ENCODE data around the gene IL1RAPL1.
"Not testable (repeated sequence)": the region's sequence is repeated elsewhere in the genome, so short reads cannot be mapped to it uniquely, and the experiment has no call there.

The IL1RAPL1 gene

DNA sequence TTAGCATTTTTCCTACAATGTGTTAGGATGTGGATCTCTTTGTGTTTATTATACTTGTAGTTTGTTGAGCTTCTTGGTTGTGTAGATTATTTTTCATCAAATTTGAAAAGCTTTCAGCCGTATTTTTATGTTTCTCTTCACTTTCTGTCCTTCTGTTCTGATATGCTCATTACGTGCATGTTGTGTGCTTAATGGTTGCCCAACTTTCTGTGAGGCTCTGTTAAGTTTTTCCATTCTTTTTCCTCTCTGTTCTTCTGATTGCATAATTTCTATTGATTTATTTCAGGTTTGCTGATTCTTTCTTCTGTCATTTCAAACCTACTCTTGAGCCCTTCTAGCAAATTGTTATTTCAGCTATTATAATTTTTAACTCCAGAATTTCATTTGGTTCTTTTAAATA is 478.2 kb downstream of the IL1RAPL1 start:
- H3K27me3 ChIP-seq (ENCODE audit: control insufficient read depth in 1 of 2, insufficient read depth in 2 of 2, low read length in 2 of 2): no peaks in the 10 kb centered on the region
- no peak overlapping the region for H3K9ac ChIP-seq (ENCODE audit: low read depth in 1 of 2, low read length in 2 of 2)
- H3K36me3 ChIP-seq (ENCODE audit: control insufficient read depth in 1 of 2, insufficient read depth in 2 of 2, low read length in 2 of 2): no peaks in the 10 kb centered on the region
- H3K9me3 ChIP-seq (ENCODE audit: control insufficient read depth in 1 of 2, low read length in 2 of 2): no peaks in the 10 kb centered on the region
- no peak overlapping the region for H3K4me3 ChIP-seq (ENCODE audit: low read depth in 1 of 2, low read length in 2 of 2)
- no peak overlapping the region for H3K27ac ChIP-seq (ENCODE audit: low read depth, low read length)
- no peaks in the 10 kb centered on the region for H3K4me1 ChIP-seq (ENCODE audit: control insufficient read depth in 1 of 2, insufficient read depth in 2 of 2, low read length in 2 of 2)

DNA sequence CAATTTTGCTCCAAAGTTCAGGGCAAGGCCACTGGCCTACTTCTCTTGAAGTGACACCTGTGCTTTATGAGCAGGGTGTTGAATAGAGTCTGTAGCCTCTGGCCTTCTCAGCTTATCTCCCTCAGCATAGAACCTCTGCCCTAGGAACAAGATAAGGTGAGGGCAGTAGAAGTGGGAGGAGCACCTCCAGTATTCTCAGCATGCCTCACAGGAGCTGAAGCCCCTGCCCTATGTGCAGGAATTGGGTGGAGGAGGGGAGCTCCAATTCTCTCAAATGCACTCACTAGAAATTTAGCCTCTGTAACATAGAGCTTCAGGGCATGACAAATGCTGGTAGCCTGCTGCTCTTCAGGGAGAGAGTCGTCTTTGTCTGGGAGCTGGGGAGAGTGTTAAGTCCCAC is 479.3 kb downstream of the IL1RAPL1 start:
- Histone ChIP-seq H3K27me3 (ENCODE audit: control insufficient read depth in 1 of 2, insufficient read depth in 2 of 2, low read length in 2 of 2) (no peaks in the 10 kb centered on the region), H3K27ac (ENCODE audit: low read depth, low read length) (no peak overlapping the region), H3K4me1 (ENCODE audit: control insufficient read depth in 1 of 2, insufficient read depth in 2 of 2, low read length in 2 of 2) (no peaks in the 10 kb centered on the region), H3K9me3 (ENCODE audit: control insufficient read depth in 1 of 2, low read length in 2 of 2) (no peaks in the 10 kb centered on the region), H3K36me3 (ENCODE audit: control insufficient read depth in 1 of 2, insufficient read depth in 2 of 2, low read length in 2 of 2) (no peaks in the 10 kb centered on the region), H3K4me3 (ENCODE audit: low read depth in 1 of 2, low read length in 2 of 2) (no peak overlapping the region), H3K9ac (ENCODE audit: low read depth in 1 of 2, low read length in 2 of 2) (no peak overlapping the region)

DNA sequence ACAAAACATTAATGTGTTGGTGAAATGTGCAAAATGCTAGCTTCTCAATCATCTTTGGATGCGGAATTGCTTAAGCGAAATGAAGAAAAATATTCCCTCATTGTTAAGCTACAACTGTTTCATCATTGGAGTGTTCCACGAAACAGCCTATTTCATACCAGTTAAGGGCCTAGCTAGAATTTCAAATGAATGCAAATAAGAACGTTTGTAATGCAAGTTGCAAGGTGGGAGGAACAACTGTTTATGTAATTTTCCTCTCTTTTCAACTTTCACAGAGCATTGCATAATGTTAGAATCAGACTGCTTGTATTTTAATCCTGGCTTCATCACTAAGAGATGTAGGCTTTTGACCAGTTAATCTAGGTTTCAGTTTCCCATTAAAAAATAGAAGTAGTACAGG is 480.1 kb downstream of the IL1RAPL1 start:
- Histone ChIP-seq H3K4me1 (ENCODE audit: control insufficient read depth in 1 of 2, insufficient read depth in 2 of 2, low read length in 2 of 2) (no peaks in the 10 kb centered on the region), H3K27ac (ENCODE audit: low read depth, low read length) (no peak overlapping the region), H3K36me3 (ENCODE audit: control insufficient read depth in 1 of 2, insufficient read depth in 2 of 2, low read length in 2 of 2) (no peaks in the 10 kb centered on the region), H3K9ac (ENCODE audit: low read depth in 1 of 2, low read length in 2 of 2) (no peak overlapping the region), H3K4me3 (ENCODE audit: low read depth in 1 of 2, low read length in 2 of 2) (no peak overlapping the region), H3K27me3 (ENCODE audit: control insufficient read depth in 1 of 2, insufficient read depth in 2 of 2, low read length in 2 of 2) (no peaks in the 10 kb centered on the region), H3K9me3 (ENCODE audit: control insufficient read depth in 1 of 2, low read length in 2 of 2) (no peaks in the 10 kb centered on the region)

DNA sequence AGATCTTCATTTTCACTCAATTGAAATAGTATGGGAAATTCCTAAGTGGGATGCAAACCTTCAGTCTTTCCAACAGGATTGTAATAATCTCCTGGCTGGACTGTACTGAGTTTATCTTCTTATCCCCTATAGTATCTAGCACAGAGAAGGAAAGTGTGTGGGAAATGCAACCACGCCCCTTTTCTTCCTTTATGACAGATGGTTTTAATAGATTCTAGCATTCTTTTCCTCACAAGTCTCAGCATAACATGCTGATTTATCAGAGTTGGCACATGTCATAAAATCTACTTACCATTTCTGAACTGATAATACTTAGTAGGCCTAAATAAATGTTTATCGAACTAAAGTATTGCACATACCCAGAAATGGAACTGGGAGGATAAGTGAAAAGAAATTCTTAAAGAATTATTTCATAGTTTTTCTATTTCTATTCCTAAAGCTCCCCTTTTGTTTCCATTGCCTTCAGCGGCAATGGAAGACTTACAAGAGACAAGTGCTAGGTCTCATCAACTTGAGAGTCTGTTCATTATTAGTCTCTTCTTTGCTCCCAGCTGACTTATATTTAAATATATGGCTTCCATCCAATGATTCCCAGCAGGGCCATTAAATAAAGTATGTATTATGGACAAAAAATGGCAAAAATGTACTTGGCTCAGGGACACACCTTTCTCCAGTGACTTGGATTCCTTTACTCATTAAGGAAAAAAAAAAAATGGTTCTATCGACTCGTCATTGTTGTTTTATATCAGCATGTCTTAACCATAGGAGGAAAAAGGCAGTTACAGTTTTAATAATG is 484.5 kb downstream of the IL1RAPL1 start:
- no peaks in the 10 kb centered on the region for H3K36me3 ChIP-seq (ENCODE audit: control insufficient read depth in 1 of 2, insufficient read depth in 2 of 2, low read length in 2 of 2)
- H3K9ac ChIP-seq (ENCODE audit: low read depth in 1 of 2, low read length in 2 of 2): no peak overlapping the region
- H3K4me3 ChIP-seq (ENCODE audit: low read depth in 1 of 2, low read length in 2 of 2): no peak overlapping the region
- H3K4me1 ChIP-seq (ENCODE audit: control insufficient read depth in 1 of 2, insufficient read depth in 2 of 2, low read length in 2 of 2): no peaks in the 10 kb centered on the region
- no peaks in the 10 kb centered on the region for H3K9me3 ChIP-seq (ENCODE audit: control insufficient read depth in 1 of 2, low read length in 2 of 2)
- no peaks in the 10 kb centered on the region for H3K27me3 ChIP-seq (ENCODE audit: control insufficient read depth in 1 of 2, insufficient read depth in 2 of 2, low read length in 2 of 2)
- H3K27ac ChIP-seq (ENCODE audit: low read depth, low read length): no peak overlapping the region

DNA sequence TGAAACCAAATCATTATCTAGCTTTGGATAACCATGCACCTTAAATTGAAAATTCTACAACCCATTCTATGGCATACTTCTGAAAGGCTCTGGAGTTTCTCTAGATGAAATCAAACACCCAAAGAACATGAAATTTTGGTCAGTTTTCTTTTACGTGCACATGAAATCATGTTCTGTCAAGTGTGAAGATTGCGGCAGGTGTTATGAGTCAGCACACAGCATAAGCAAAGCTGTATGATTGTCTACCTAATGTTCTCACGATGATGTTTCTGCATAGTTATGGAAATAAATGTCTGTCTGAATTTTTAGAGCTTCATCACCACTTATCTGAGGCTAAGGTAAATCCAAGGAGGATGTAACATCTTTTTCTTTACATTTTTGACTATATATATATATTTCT is 495.3 kb downstream of the IL1RAPL1 start:
- H3K9ac ChIP-seq (ENCODE audit: low read depth in 1 of 2, low read length in 2 of 2): no peak overlapping the region
- no peak overlapping the region for H3K27ac ChIP-seq (ENCODE audit: low read depth, low read length)

DNA sequence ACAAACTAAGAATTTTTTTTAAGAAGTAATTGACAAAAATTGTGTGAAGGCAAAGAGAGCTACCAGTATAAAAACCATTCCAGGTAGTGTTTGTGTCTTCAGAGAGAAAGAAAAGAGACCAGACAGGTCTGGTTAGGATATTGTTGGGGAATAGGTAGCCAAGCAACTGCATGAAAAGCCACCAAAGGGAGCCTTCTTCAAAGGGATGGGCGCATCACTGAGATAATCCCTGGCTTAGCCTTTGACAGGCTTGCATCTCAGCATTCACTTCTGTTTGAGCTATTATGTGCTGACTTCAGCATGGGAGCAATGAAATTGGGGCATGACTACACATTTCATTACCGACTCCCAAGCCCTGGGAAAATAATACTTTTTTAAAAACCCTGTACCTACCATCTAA is 496.6 kb downstream of the IL1RAPL1 start:
- H3K27me3 ChIP-seq (ENCODE audit: control insufficient read depth in 1 of 2, insufficient read depth in 2 of 2, low read length in 2 of 2): no peaks in the 10 kb centered on the region
- no peaks in the 10 kb centered on the region for H3K36me3 ChIP-seq (ENCODE audit: control insufficient read depth in 1 of 2, insufficient read depth in 2 of 2, low read length in 2 of 2)
- no peaks in the 10 kb centered on the region for H3K9me3 ChIP-seq (ENCODE audit: control insufficient read depth in 1 of 2, low read length in 2 of 2)
- no peaks in the 10 kb centered on the region for H3K4me1 ChIP-seq (ENCODE audit: control insufficient read depth in 1 of 2, insufficient read depth in 2 of 2, low read length in 2 of 2)
- no peak overlapping the region for H3K27ac ChIP-seq (ENCODE audit: low read depth, low read length)
- H3K9ac ChIP-seq (ENCODE audit: low read depth in 1 of 2, low read length in 2 of 2): no peak overlapping the region
- H3K4me3 ChIP-seq (ENCODE audit: low read depth in 1 of 2, low read length in 2 of 2): no peak overlapping the region

More for the DNA sequence above, 495.3 kb downstream of the IL1RAPL1 start:
- Histone ChIP-seq H3K9me3 (ENCODE audit: control insufficient read depth in 1 of 2, low read length in 2 of 2) (no peaks in the 10 kb centered on the region), H3K4me3 (ENCODE audit: low read depth in 1 of 2, low read length in 2 of 2) (no peak overlapping the region), H3K27me3 (ENCODE audit: control insufficient read depth in 1 of 2, insufficient read depth in 2 of 2, low read length in 2 of 2) (no peaks in the 10 kb centered on the region), H3K4me1 (ENCODE audit: control insufficient read depth in 1 of 2, insufficient read depth in 2 of 2, low read length in 2 of 2) (no peaks in the 10 kb centered on the region), H3K36me3 (ENCODE audit: control insufficient read depth in 1 of 2, insufficient read depth in 2 of 2, low read length in 2 of 2) (no peaks in the 10 kb centered on the region)

DNA sequence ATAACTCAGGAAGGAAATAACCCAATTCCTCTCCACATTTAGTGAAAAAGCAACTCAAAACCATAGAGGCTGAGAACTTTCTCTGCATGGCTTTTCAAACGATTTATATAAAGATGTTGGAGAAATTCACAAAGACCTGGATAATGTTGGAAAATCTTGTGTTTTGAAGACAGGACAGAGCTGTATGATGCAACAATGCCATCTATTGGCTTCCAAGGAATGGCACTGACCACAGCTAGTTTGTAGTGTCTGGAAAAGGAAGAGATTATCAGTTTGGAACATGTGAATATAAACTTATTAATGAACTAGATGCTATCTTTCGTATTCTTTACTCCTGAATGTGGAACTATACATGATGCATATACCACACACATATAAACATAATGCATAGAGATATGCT is 503.6 kb downstream of the IL1RAPL1 start:
- Histone ChIP-seq H3K4me1 (ENCODE audit: control insufficient read depth in 1 of 2, insufficient read depth in 2 of 2, low read length in 2 of 2) (no peaks in the 10 kb centered on the region), H3K27ac (ENCODE audit: low read depth, low read length) (no peak overlapping the region), H3K36me3 (ENCODE audit: control insufficient read depth in 1 of 2, insufficient read depth in 2 of 2, low read length in 2 of 2) (no peaks in the 10 kb centered on the region), H3K9ac (ENCODE audit: low read depth in 1 of 2, low read length in 2 of 2) (no peak overlapping the region), H3K9me3 (ENCODE audit: control insufficient read depth in 1 of 2, low read length in 2 of 2) (no peaks in the 10 kb centered on the region), H3K27me3 (ENCODE audit: control insufficient read depth in 1 of 2, insufficient read depth in 2 of 2, low read length in 2 of 2) (no peaks in the 10 kb centered on the region), H3K4me3 (ENCODE audit: low read depth in 1 of 2, low read length in 2 of 2) (no peak overlapping the region)

DNA sequence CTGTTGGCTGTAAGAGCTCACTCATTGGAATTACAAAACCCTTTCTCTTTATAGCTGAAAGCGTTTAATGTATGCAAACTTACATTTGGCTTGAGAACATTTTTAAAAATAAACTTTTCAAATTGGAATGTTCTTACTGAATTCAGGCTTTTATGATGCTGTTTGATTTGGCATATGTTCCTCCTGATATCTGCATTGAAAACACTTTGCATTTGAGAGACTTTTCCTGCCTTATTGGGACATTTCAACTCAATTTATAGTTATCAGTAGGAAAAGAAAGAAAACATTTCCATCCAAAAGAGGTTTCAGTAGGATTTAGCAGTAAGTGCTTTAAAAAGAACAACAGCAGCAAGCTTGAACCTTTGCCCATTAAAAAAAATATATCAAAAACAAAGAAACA is 520.0 kb downstream of the IL1RAPL1 start:
- H3K4me3 ChIP-seq (ENCODE audit: low read depth in 1 of 2, low read length in 2 of 2): no peak overlapping the region
- H3K27ac ChIP-seq (ENCODE audit: low read depth, low read length): no peak overlapping the region
- H3K27me3 ChIP-seq (ENCODE audit: control insufficient read depth in 1 of 2, insufficient read depth in 2 of 2, low read length in 2 of 2): no peaks in the 10 kb centered on the region
- H3K9me3 ChIP-seq (ENCODE audit: control insufficient read depth in 1 of 2, low read length in 2 of 2): no peaks in the 10 kb centered on the region
- no peaks in the 10 kb centered on the region for H3K36me3 ChIP-seq (ENCODE audit: control insufficient read depth in 1 of 2, insufficient read depth in 2 of 2, low read length in 2 of 2)
- H3K4me1 ChIP-seq (ENCODE audit: control insufficient read depth in 1 of 2, insufficient read depth in 2 of 2, low read length in 2 of 2): no peaks in the 10 kb centered on the region
- H3K9ac ChIP-seq (ENCODE audit: low read depth in 1 of 2, low read length in 2 of 2): no peak overlapping the region

DNA sequence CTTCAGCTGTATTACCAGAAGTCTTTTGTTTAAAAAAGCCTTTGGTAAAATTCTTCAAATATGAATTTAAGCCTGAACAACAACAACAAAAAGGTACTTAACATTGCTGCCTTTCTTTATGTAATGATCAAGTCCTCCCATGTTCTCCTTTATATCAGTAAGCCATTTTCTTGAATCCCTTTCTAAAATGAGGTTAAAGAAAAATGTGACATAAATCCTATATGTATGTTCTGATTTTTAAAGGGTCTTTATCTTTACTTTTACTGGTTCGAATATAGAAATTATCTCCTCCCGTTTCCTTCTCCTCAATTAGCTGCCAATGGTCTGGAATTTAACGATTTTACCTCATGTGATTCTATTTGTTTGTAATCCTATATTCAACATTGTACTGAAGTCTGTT is 522.8 kb downstream of the IL1RAPL1 start:
- Histone ChIP-seq H3K27ac (ENCODE audit: low read depth, low read length) (no peak overlapping the region), H3K36me3 (ENCODE audit: control insufficient read depth in 1 of 2, insufficient read depth in 2 of 2, low read length in 2 of 2) (no peaks in the 10 kb centered on the region), H3K9ac (ENCODE audit: low read depth in 1 of 2, low read length in 2 of 2) (no peak overlapping the region), H3K9me3 (ENCODE audit: control insufficient read depth in 1 of 2, low read length in 2 of 2) (no peaks in the 10 kb centered on the region), H3K27me3 (ENCODE audit: control insufficient read depth in 1 of 2, insufficient read depth in 2 of 2, low read length in 2 of 2) (no peaks in the 10 kb centered on the region), H3K4me3 (ENCODE audit: low read depth in 1 of 2, low read length in 2 of 2) (no peak overlapping the region), H3K4me1 (ENCODE audit: control insufficient read depth in 1 of 2, insufficient read depth in 2 of 2, low read length in 2 of 2) (no peaks in the 10 kb centered on the region)

DNA sequence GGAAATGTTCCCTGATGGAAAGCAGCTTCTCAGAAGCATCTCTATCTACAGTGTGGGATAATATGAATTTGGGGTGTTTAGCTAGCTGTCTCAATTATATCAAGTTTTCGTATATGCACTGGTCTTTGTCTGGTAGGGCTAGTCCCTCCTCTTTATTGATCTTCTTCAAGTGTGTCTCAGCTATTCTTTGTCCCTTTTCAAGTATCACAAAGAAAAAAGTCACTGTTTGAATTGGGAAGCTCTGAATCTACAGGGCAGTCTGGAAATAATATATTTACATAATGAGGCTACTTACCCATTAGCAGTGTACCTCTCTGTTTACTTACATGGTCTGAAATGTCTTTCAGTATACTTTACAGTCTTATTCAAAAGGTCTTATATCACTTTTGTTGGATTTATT is 526.0 kb downstream of the IL1RAPL1 start:
- H3K4me1 ChIP-seq (ENCODE audit: control insufficient read depth in 1 of 2, insufficient read depth in 2 of 2, low read length in 2 of 2): no peaks in the 10 kb centered on the region
- no peaks in the 10 kb centered on the region for H3K9me3 ChIP-seq (ENCODE audit: control insufficient read depth in 1 of 2, low read length in 2 of 2)
- H3K27me3 ChIP-seq (ENCODE audit: control insufficient read depth in 1 of 2, insufficient read depth in 2 of 2, low read length in 2 of 2): no peaks in the 10 kb centered on the region
- H3K4me3 ChIP-seq (ENCODE audit: low read depth in 1 of 2, low read length in 2 of 2): no peak overlapping the region
- no peak overlapping the region for H3K27ac ChIP-seq (ENCODE audit: low read depth, low read length)
- H3K9ac ChIP-seq (ENCODE audit: low read depth in 1 of 2, low read length in 2 of 2): no peak overlapping the region
- H3K36me3 ChIP-seq (ENCODE audit: control insufficient read depth in 1 of 2, insufficient read depth in 2 of 2, low read length in 2 of 2): no peaks in the 10 kb centered on the region

DNA sequence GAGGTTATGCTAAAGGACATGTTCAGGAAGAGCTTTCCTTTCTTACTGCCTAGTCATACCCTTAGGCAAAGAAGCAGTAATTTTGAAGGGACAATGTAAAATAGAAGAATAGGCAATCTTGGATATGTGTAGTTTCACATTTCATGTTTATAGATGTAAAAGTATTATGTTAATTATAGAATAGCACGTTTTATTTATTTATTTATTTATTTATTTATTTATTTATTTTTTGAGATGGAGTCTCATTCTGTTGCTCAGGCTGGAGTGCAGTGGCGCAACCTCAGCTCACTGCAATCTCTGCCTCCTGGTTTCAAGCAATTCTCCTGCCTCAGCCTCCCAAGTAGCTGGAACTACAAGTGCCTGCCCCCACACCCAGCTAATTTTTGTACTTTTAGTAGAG is 535.6 kb downstream of the IL1RAPL1 start:
- H3K4me1 ChIP-seq (ENCODE audit: control insufficient read depth in 1 of 2, insufficient read depth in 2 of 2, low read length in 2 of 2); H3K27me3 ChIP-seq (ENCODE audit: control insufficient read depth in 1 of 2, insufficient read depth in 2 of 2, low read length in 2 of 2); H3K36me3 ChIP-seq (ENCODE audit: control insufficient read depth in 1 of 2, insufficient read depth in 2 of 2, low read length in 2 of 2); H3K9ac ChIP-seq (ENCODE audit: low read depth in 1 of 2, low read length in 2 of 2); H3K9me3 ChIP-seq (ENCODE audit: control insufficient read depth in 1 of 2, low read length in 2 of 2); H3K4me3 ChIP-seq (ENCODE audit: low read depth in 1 of 2, low read length in 2 of 2); H3K27ac ChIP-seq (ENCODE audit: low read depth, low read length): not testable (repeated sequence)

All from duodenal mucosa (tissue), 2 donors.